Stimulated activated CD4-positive, alpha-beta T cell treated with anti-CD3 and anti-CD28 coated beads, Interleukin-4, amount 100 ng/mL, for 4 hours (primary cell): ENCODE data around the gene INPP5A.

Source experiments
- DNase-seq, 2 experiments: peaks; one replicate each; pipeline ENCODE4 v3.0.0-alpha.2; 2020

INPP5A gene

GRCh38 chr10:132616170-132616995 is 78.8 kb downstream of the INPP5A start:
- peak; percentile 25 to 43 for DNase-seq

GRCh38 chr10:132616996-132617736 is 79.6 kb downstream of the INPP5A start:
- no peak for DNase-seq

- no peak for DNase-seq
These were observed 80.1 kb downstream of the INPP5A start for GRCh38 chr10:132617737-132618052.

GRCh38 chr10:132618158-132618919 is 80.8 kb downstream of the INPP5A start:
- DNase-seq: no peak

- no peak for DNase-seq
These were observed 82.3 kb downstream of the INPP5A start for GRCh38 chr10:132619927-132620326.

GRCh38 chr10:132624061-132624846 is 86.7 kb downstream of the INPP5A start:
- no peak for DNase-seq

GRCh38 chr10:132624847-132625471 is 87.4 kb downstream of the INPP5A start:
- DNase-seq: no peak

GRCh38 chr10:132626019-132626760 is 88.6 kb downstream of the INPP5A start:
- DNase-seq: no peak

- DNase-seq: no peak
These were observed 89.4 kb downstream of the INPP5A start for GRCh38 chr10:132626761-132627665.

GRCh38 chr10:132627666-132628531 is 90.3 kb downstream of the INPP5A start:
- no peak for DNase-seq

- DNase-seq: no peak
These were observed 91.6 kb downstream of the INPP5A start for GRCh38 chr10:132628966-132629900.

- no peak for DNase-seq
These were observed 92.6 kb downstream of the INPP5A start for GRCh38 chr10:132630156-132630555.

GRCh38 chr10:132630666-132631337 is 93.2 kb downstream of the INPP5A start:
- no peak for DNase-seq

- no peak for DNase-seq
These were observed 93.8 kb downstream of the INPP5A start for GRCh38 chr10:132631338-132631735.

GRCh38 chr10:132632091-132632561 is 94.5 kb downstream of the INPP5A start:
- no peak for DNase-seq

GRCh38 chr10:132632851-132633684 is 95.5 kb downstream of the INPP5A start:
- DNase-seq: no peak
